ENCODE measurements around the gene ARHGAP4. TPM values are rescaled to one million over a fixed set of nuclear protein-coding genes. Genes with fewer than 3 reads are reported as not detected.

Gene ARHGAP4
- total RNA-seq, 2 experiments from 2014 or later, result 456 to 463 TPM

DNA sequence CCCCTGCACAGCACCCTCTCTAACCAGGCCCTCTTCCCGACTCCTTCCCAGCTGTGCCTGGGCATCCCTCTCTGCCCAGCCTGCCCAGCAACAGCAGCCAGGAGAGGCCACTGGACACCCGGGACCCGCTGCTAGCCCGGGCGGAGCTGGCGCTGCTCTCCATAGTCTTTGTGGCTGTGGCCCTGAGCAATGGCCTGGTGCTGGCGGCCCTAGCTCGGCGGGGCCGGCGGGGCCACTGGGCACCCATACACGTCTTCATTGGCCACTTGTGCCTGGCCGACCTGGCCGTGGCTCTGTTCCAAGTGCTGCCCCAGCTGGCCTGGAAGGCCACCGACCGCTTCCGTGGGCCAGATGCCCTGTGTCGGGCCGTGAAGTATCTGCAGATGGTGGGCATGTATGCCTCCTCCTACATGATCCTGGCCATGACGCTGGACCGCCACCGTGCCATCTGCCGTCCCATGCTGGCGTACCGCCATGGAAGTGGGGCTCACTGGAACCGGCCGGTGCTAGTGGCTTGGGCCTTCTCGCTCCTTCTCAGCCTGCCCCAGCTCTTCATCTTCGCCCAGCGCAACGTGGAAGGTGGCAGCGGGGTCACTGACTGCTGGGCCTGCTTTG, 20.5 kb downstream of the ARHGAP4 start:
- H3K27ac ChIP-seq (ENCODE audit: low read depth in 1 of 2, low read length in 2 of 2), result no peak overlapping the region
- Mint-ChIP-seq H3K4me1 (ENCODE audit: low read depth) (peaks cover 45% of the 10 kb centered on the region), H3K27me3 (no peaks in the 10 kb centered on the region), H3K27ac (peak overlapping the region; percentile 71), H3K4me3 (no peak overlapping the region), H3K9me3 (no peaks in the 10 kb centered on the region), H3K36me3 (ENCODE audit: low read depth) (peaks cover 9% of the 10 kb centered on the region)
- intact Hi-C loops (cut with DNase I, micrococcal nuclease), result no loop called here
- ChIA-PET POLR2A (interaction anchor here (1.8 to 7.3 kb wide), 2 partner anchors 17 to 21 kb away, joined by 7 to 63 read pairs; partner anchors contain the start of gene ARHGAP4), CTCF (interaction anchor here (2.0 kb wide), 1 partner anchor 41 kb away, joined by 6 read pairs; no protein-coding TSS in a partner anchor)
- TF ChIP-seq, protein P1, sequence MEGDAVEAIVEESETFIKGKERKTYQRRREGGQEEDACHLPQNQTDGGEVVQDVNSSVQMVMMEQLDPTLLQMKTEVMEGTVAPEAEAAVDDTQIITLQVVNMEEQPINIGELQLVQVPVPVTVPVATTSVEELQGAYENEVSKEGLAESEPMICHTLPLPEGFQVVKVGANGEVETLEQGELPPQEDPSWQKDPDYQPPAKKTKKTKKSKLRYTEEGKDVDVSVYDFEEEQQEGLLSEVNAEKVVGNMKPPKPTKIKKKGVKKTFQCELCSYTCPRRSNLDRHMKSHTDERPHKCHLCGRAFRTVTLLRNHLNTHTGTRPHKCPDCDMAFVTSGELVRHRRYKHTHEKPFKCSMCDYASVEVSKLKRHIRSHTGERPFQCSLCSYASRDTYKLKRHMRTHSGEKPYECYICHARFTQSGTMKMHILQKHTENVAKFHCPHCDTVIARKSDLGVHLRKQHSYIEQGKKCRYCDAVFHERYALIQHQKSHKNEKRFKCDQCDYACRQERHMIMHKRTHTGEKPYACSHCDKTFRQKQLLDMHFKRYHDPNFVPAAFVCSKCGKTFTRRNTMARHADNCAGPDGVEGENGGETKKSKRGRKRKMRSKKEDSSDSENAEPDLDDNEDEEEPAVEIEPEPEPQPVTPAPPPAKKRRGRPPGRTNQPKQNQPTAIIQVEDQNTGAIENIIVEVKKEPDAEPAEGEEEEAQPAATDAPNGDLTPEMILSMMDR (IDR thresholded peaks at IDR 0.05), result no peak
- no peak for ATAC-seq (ENCODE audit: poor library complexity)
- H3K36me3 ChIP-seq (ENCODE audit: insufficient read depth, low read length), result peaks cover 14% of the 10 kb centered on the region
- H3K27me3 ChIP-seq (ENCODE audit: control insufficient read depth in 1 of 2, insufficient read depth in 2 of 2, low read length in 2 of 2), result no peaks in the 10 kb centered on the region
- no peaks in the 10 kb centered on the region for H3K9me3 ChIP-seq (ENCODE audit: control insufficient read depth in 1 of 2, insufficient read depth in 1 of 2, low read length in 2 of 2)
- H3K4me1 ChIP-seq (ENCODE audit: insufficient read depth, low read length), result peaks cover 54% of the 10 kb centered on the region
- no peak overlapping the region for H3K4me3 ChIP-seq (ENCODE audit: low read length)
- peak in 2 of 14 experiments; percentile 3 to 15 for DNase-seq

DNA sequence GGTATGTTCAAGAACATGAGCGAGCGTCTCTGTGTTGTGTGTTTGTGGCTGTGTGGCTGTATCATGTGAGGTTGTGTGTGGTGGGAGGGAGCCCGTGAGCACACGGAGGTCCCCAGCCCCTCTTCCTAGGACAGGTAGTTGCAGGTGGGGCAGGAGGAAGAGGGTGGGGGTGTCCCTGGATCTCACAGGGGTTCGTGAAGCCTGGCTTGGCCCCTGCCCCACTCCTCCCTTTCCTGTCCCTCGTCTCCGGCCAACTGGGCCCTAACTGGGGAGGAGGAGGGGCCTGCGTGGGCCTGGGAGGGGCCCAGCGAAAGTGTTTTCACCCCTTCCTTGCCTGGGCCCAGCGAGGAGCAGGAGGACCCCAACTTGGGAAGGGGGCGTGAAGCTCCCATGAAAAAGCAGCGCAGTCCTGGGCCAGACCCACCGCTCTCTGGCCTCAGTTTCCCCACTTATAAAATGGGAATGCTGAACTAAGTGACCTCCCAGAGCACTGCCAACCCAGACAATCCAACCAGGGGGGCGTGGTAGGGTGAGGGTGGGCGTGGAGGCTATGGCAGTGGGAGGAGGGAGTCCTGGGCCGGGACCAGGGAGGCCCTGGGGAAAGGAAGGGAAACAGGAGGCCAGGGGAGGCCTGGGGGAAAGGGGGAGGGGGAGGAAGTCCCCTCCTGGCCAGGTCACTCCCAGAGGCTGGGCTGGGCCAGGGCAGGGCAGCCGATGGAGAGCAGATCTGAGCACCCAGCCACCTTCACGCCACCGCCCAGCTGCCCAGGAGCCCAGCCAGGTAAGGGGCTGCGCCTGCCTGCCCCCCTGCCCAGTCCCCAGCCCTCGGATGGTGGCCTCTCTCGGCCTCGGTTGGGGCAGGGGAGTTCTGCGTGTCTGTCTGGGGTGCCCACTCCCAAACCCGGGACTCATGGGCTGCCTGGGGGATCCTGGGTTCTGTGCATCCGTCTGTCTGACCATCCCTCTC, 21.8 kb downstream of the ARHGAP4 start, which contains the start of gene AVPR2:
AVPR2 (plus strand) TSS at position 683 of the 967 bp plus-strand sequence. CDS start 473 bp downstream, outside the sequence.
- H3K4me1 Mint-ChIP-seq (ENCODE audit: low read depth), result peaks cover 47% of the 10 kb centered on the region
- H3K27me3 ChIP-seq (ENCODE audit: control insufficient read depth in 1 of 2, insufficient read depth in 2 of 2, low read length in 2 of 2), result no peaks in the 10 kb centered on the region
- H3K4me1 ChIP-seq (ENCODE audit: insufficient read depth, low read length), result peaks cover 58% of the 10 kb centered on the region
- H3K9me3 ChIP-seq (ENCODE audit: control insufficient read depth in 1 of 2, insufficient read depth in 1 of 2, low read length in 2 of 2), result no peaks in the 10 kb centered on the region
- ATAC-seq (ENCODE audit: poor library complexity), result peak; percentile 50
- H3K36me3 ChIP-seq (ENCODE audit: insufficient read depth, low read length), result peaks cover 7% of the 10 kb centered on the region
- CTCF ChIA-PET, result no interaction called here
- peak in 3 of 14 experiments; percentile 6 to 24 (median 15) for DNase-seq
- H3K27ac Mint-ChIP-seq, result peak within 1 kb of the TSS; percentile 83
- intact Hi-C loops (cut with DNase I, micrococcal nuclease), result loop anchor here in 1 of 2 experiments (5.0 kb wide), 1 partner anchor 77 kb away; no protein-coding TSS in a partner anchor
- TF ChIP-seq, protein P1 (IDR thresholded peaks at IDR 0.05), result no peak
- peaks cover 9% of the 10 kb centered on the region for H3K36me3 Mint-ChIP-seq (ENCODE audit: low read depth)
- peak within 1 kb of the TSS; percentile 3 for H3K4me3 ChIP-seq (ENCODE audit: low read length)
- no peaks in the 10 kb centered on the region for H3K9me3 Mint-ChIP-seq
- POLR2A ChIA-PET, result interaction anchor here (0.6 to 7.3 kb wide), 3 partner anchors 18 to 110 kb away, joined by 3 to 63 read pairs (median 5); partner anchors contain the start of genes ARHGAP4, IDH3G and SSR4
- no peaks in the 10 kb centered on the region for H3K27me3 Mint-ChIP-seq
- no peak within 1 kb of the TSS for H3K27ac ChIP-seq (ENCODE audit: low read depth in 1 of 2, low read length in 2 of 2)
- H3K4me3 Mint-ChIP-seq, result peak within 1 kb of the TSS; percentile 63

DNA sequence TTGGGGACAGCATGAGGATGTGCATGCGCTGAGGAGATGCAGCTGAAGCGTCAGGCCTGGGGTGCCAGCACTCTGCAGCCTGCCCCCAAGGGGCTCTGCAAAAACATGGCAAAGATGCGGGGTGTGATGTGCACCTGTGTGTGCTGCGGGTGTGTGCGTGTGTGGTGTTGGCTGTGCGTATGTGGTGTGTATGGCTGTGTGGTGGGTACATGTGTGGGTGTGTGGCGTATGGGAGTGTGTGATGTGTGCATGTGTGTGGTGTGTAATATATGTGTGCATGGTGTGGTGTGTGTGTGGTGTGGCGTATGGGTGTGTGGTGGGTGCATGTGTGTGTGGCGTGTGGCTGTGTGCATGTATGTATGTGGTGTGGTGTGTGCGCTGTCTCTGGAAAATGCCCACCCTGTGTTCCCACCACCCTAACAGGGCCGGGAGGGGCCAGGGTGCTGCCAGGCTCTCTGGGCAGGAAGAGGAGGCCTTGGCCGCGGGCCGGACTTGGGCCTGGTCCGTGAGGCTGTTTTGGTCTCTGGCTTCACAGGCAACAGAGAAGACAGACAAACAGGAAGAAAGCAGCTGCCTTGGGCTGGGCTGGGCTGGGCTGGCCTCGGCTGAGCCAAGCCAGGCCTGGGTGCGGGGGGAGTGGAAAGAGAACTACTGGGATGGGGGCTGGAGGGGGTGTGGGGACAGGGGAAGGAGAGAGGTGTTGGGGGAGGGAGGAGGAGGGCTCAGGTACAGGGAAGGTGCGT, 22.7 kb downstream of the ARHGAP4 start:
- Histone ChIP-seq H3K27ac (ENCODE audit: low read depth in 1 of 2, low read length in 2 of 2) (no peak overlapping the region), H3K9me3 (ENCODE audit: control insufficient read depth in 1 of 2, insufficient read depth in 1 of 2, low read length in 2 of 2) (no peaks in the 10 kb centered on the region), H3K36me3 (ENCODE audit: insufficient read depth, low read length) (no peaks in the 10 kb centered on the region), H3K4me1 (ENCODE audit: insufficient read depth, low read length) (peaks cover 58% of the 10 kb centered on the region), H3K27me3 (ENCODE audit: control insufficient read depth in 1 of 2, insufficient read depth in 2 of 2, low read length in 2 of 2) (no peaks in the 10 kb centered on the region), H3K4me3 (ENCODE audit: low read length) (no peak overlapping the region)
- intact Hi-C loops (cut with DNase I, micrococcal nuclease), result loop anchor here in 1 of 2 experiments (5.0 kb wide), 1 partner anchor 76 kb away; no protein-coding TSS in a partner anchor
- ChIA-PET CTCF (no interaction called here), POLR2A (interaction anchor here (0.6 to 7.3 kb wide), 3 partner anchors 19 to 109 kb away, joined by 3 to 63 read pairs (median 5); partner anchors contain the start of genes ARHGAP4, IDH3G and SSR4)
- Mint-ChIP-seq H3K36me3 (ENCODE audit: low read depth) (peaks cover 6% of the 10 kb centered on the region), H3K27me3 (no peaks in the 10 kb centered on the region), H3K4me1 (ENCODE audit: low read depth) (peaks cover 47% of the 10 kb centered on the region), H3K4me3 (peak overlapping the region; percentile 63), H3K9me3 (no peaks in the 10 kb centered on the region), H3K27ac (peak overlapping the region; percentile 83)
- ATAC-seq (ENCODE audit: poor library complexity) (peak; percentile 3), DNase-seq (peak in 1 of 14 experiments; percentile 10)
- TF ChIP-seq, protein P1 (IDR thresholded peaks at IDR 0.05), result no peak

All from CD4-positive, alpha-beta T cell (primary cell).